ENCODE data around the gene CFAP97D1. TPM values are rescaled to one million over a fixed set of nuclear protein-coding genes. Genes with fewer than 3 reads are reported as not detected.
"Not testable (repeated sequence)": the region's sequence is repeated elsewhere in the genome, so short reads cannot be mapped to it uniquely, and the experiment has no call there.

The CFAP97D1 gene
- total and polyA plus RNA-seq, 2 donors (not counting 1 experiment from before 2014, with no cell fraction given): 0.01 TPM; not detected in 1

GRCh38 chr17:43792668-43793067, 12.4 kb downstream of the CFAP97D1 start:
- CTCF ChIA-PET; H3K4me2 ChIP-seq (replicated peaks; ENCODE audit: low read depth, low read length, poor library complexity, severe bottlenecking); H3K79me2 ChIP-seq (ENCODE audit: control insufficient read depth, insufficient read depth, low read length); H4K20me1 ChIP-seq (ENCODE audit: control insufficient read depth, insufficient read depth, low read length, poor library complexity, severe bottlenecking); H2AFZ ChIP-seq (ENCODE audit: insufficient read depth, low read depth, low read length, poor library complexity, severe bottlenecking); H3K27me3 ChIP-seq (replicated peaks in 1 of 4; ENCODE audit: control extremely low read depth in 1 of 4, control insufficient read depth in 3 of 4, insufficient read depth in 4 of 4, low read length in 3 of 4); DNase-seq; H3K4me1 Mint-ChIP-seq; intact Hi-C loops (cut with micrococcal nuclease); H3K4me3 Mint-ChIP-seq; ATAC-seq (ENCODE audit: low read depth); H3K9me3 Mint-ChIP-seq (ENCODE audit: insufficient read depth); H3K27ac Mint-ChIP-seq; H3K27ac ChIP-seq (ENCODE audit: low read length in 2 of 2); H3K4me1 ChIP-seq (ENCODE audit: control insufficient read depth in 2 of 2, insufficient read depth in 2 of 2, low read length in 2 of 2); H3K9me3 ChIP-seq (ENCODE audit: control extremely low read depth in 1 of 3, control insufficient read depth in 2 of 3, insufficient read depth in 1 of 3, low read length in 2 of 3); H3K4me3 ChIP-seq (ENCODE audit: control extremely low read depth in 1 of 5, extremely low read depth in 1 of 5, insufficient read depth in 1 of 5, low read depth in 2 of 5, low read length in 4 of 5); H3K36me3 ChIP-seq (replicated peaks in 1 of 2; ENCODE audit: control extremely low read depth in 1 of 2, control insufficient read depth in 1 of 2, extremely low read depth in 1 of 2, insufficient read depth in 2 of 2, low read length in 1 of 2); POLR2A ChIA-PET; H3K9ac ChIP-seq (ENCODE audit: low read length): not testable (repeated sequence)
- no CpG with 5 or more reads among the region's 4 CpGs for whole genome bisulfite sequencing (ENCODE audit: insufficient coverage)
- peaks cover 40% of the 10 kb centered on the region for H3K27me3 Mint-ChIP-seq

- CTCF ChIA-PET; H2AFZ ChIP-seq (ENCODE audit: insufficient read depth, low read depth, low read length, poor library complexity, severe bottlenecking); H3K27me3 ChIP-seq (replicated peaks in 1 of 4; ENCODE audit: control extremely low read depth in 1 of 4, control insufficient read depth in 3 of 4, insufficient read depth in 4 of 4, low read length in 3 of 4); H3K27ac Mint-ChIP-seq; H3K4me2 ChIP-seq (replicated peaks; ENCODE audit: low read depth, low read length, poor library complexity, severe bottlenecking); H3K4me3 Mint-ChIP-seq; H3K36me3 ChIP-seq (replicated peaks in 1 of 2; ENCODE audit: control extremely low read depth in 1 of 2, control insufficient read depth in 1 of 2, extremely low read depth in 1 of 2, insufficient read depth in 2 of 2, low read length in 1 of 2); H3K4me1 Mint-ChIP-seq; H3K27ac ChIP-seq (ENCODE audit: low read length in 2 of 2); ATAC-seq (ENCODE audit: low read depth); H3K9me3 ChIP-seq (ENCODE audit: control extremely low read depth in 1 of 3, control insufficient read depth in 2 of 3, insufficient read depth in 1 of 3, low read length in 2 of 3); H3K4me3 ChIP-seq (ENCODE audit: control extremely low read depth in 1 of 5, extremely low read depth in 1 of 5, insufficient read depth in 1 of 5, low read depth in 2 of 5, low read length in 4 of 5); H3K4me1 ChIP-seq (ENCODE audit: control insufficient read depth in 2 of 2, insufficient read depth in 2 of 2, low read length in 2 of 2); POLR2A ChIA-PET; H3K9me3 Mint-ChIP-seq (ENCODE audit: insufficient read depth); H4K20me1 ChIP-seq (ENCODE audit: control insufficient read depth, insufficient read depth, low read length, poor library complexity, severe bottlenecking); intact Hi-C loops (cut with micrococcal nuclease); H3K9ac ChIP-seq (ENCODE audit: low read length); H3K79me2 ChIP-seq (ENCODE audit: control insufficient read depth, insufficient read depth, low read length); DNase-seq: not testable (repeated sequence)
- peaks cover 42% of the 10 kb centered on the region for H3K27me3 Mint-ChIP-seq
- WGBS (ENCODE audit: insufficient coverage): 96% methylated on average over 8 of the region's 9 CpGs
Measured at GRCh38 chr17:43798024-43798423, 17.8 kb downstream of the CFAP97D1 start.

GRCh38 chr17:43799047-43799446, 18.8 kb downstream of the CFAP97D1 start:
- Histone ChIP-seq H2AFZ (ENCODE audit: insufficient read depth, low read depth, low read length, poor library complexity, severe bottlenecking) (no peak overlapping the region), H3K79me2 (ENCODE audit: control insufficient read depth, insufficient read depth, low read length) (no peaks in the 10 kb centered on the region), H3K4me2 (replicated peaks; ENCODE audit: low read depth, low read length, poor library complexity, severe bottlenecking) (no peak overlapping the region), H4K20me1 (ENCODE audit: control insufficient read depth, insufficient read depth, low read length, poor library complexity, severe bottlenecking) (no peaks in the 10 kb centered on the region), H3K36me3 (replicated peaks in 1 of 2; ENCODE audit: control extremely low read depth in 1 of 2, control insufficient read depth in 1 of 2, extremely low read depth in 1 of 2, insufficient read depth in 2 of 2, low read length in 1 of 2) (no peaks in the 10 kb centered on the region), H3K9me3 (ENCODE audit: control extremely low read depth in 1 of 3, control insufficient read depth in 2 of 3, insufficient read depth in 1 of 3, low read length in 2 of 3) (no peaks in the 10 kb centered on the region), H3K27me3 (replicated peaks in 1 of 4; ENCODE audit: control extremely low read depth in 1 of 4, control insufficient read depth in 3 of 4, insufficient read depth in 4 of 4, low read length in 3 of 4) (peaks cover 0 to 8% (median 5%) of the 10 kb centered on the region in 4 experiments), H3K4me3 (ENCODE audit: control extremely low read depth in 1 of 5, extremely low read depth in 1 of 5, insufficient read depth in 1 of 5, low read depth in 2 of 5, low read length in 4 of 5) (no peak overlapping the region), H3K27ac (ENCODE audit: low read length in 2 of 2) (no peak overlapping the region), H3K4me1 (ENCODE audit: control insufficient read depth in 2 of 2, insufficient read depth in 2 of 2, low read length in 2 of 2) (no peaks in the 10 kb centered on the region), H3K9ac (ENCODE audit: low read length) (no peak overlapping the region)
- Mint-ChIP-seq H3K27me3 (peaks cover 37% of the 10 kb centered on the region), H3K4me3 (no peak overlapping the region), H3K27ac (no peak overlapping the region), H3K4me1 (no peaks in the 10 kb centered on the region), H3K9me3 (ENCODE audit: insufficient read depth) (no peaks in the 10 kb centered on the region)
- CTCF ChIA-PET: no interaction called here
- WGBS (ENCODE audit: insufficient coverage): 100% methylated on average over 1 of the region's 2 CpGs
- no peak for DNase-seq
- POLR2A ChIA-PET: no interaction called here
- intact Hi-C loops (cut with micrococcal nuclease): no loop called here
- no peak for TF ChIP-seq CTCF (IDR thresholded peaks at IDR 0.05)
- no peak for TF ChIP-seq EZH2 (IDR thresholded peaks at IDR 0.05; ENCODE audit: borderline replicate concordance, insufficient read depth, low read depth, low read length, poor library complexity, severe bottlenecking)
- no peak for ATAC-seq (ENCODE audit: low read depth)

Measured in B cell (primary cell).